Cerebellar cortex (tissue), 1 donor: ENCODE results near the gene VAT1.

Source experiments
- DNase-seq: peaks from one replicate; pipeline ENCODE4 v3.0.0-alpha.2; 2015; ENCODE audit warnings: low spot score

VAT1 gene

GRCh38 chr17:43027091-43028032 is 5.2 kb upstream of the VAT1 start:
- no peak for DNase-seq

- no peak for DNase-seq
These were observed 4.4 kb upstream of the VAT1 start for GRCh38 chr17:43026595-43026994.

- no peak for DNase-seq
These were observed 3.8 kb upstream of the VAT1 start for GRCh38 chr17:43025766-43026537.

GRCh38 chr17:43025290-43025657 is 3.1 kb upstream of the VAT1 start:
- DNase-seq = no peak

- peak; percentile 94 for DNase-seq
These were observed 2.5 kb upstream of the VAT1 start, which contains the start of gene RND2 for GRCh38 chr17:43024407-43025289. TSS of gene RND2 (plus strand) at chr17:43025231. CDS start at chr17:43025348, 117 bp downstream.

- no peak for DNase-seq
These were observed 1.1 kb downstream of the VAT1 start for GRCh38 chr17:43020789-43021740.

- DNase-seq = no peak
These were observed 2.1 kb downstream of the VAT1 start for GRCh38 chr17:43020030-43020621.

GRCh38 chr17:43019418-43019817 is 2.8 kb downstream of the VAT1 start:
- no peak for DNase-seq

- DNase-seq = no peak
These were observed 3.3 kb downstream of the VAT1 start for GRCh38 chr17:43018932-43019331.

- DNase-seq = no peak
These were observed 4.0 kb downstream of the VAT1 start for GRCh38 chr17:43018008-43018853.

- DNase-seq = no peak
These were observed 6.0 kb downstream of the VAT1 start for GRCh38 chr17:43016216-43016615.

GRCh38 chr17:43015579-43015978 is 6.6 kb downstream of the VAT1 start:
- no peak for DNase-seq

- DNase-seq = no peak
These were observed 7.3 kb downstream of the VAT1 start for GRCh38 chr17:43014649-43015542.

- DNase-seq = no peak
These were observed 8.1 kb downstream of the VAT1 start for GRCh38 chr17:43014020-43014648.

GRCh38 chr17:43013296-43013695 is 8.9 kb downstream of the VAT1 start:
- DNase-seq = no peak

- no peak for DNase-seq
These were observed 10.3 kb downstream of the VAT1 start for GRCh38 chr17:43011728-43012472.

GRCh38 chr17:43010667-43011308 is 11.4 kb downstream of the VAT1 start:
- no peak for DNase-seq
